Measurements from ENCODE around the gene FBF1. TPM values are rescaled to one million over a fixed set of nuclear protein-coding genes. Genes with fewer than 3 reads are reported as not detected.

The FBF1 gene
- total RNA-seq, 1 experiment from 2014 or later: 8.3 TPM

- H3K36me3 Mint-ChIP-seq (ENCODE audit: insufficient read depth in 1 of 3, low read depth in 3 of 3): no peaks in the 10 kb centered on the region; a peak in 2 of 7 replicates
- peak overlapping the region; percentile 61 for H3K4me2 ChIP-seq (ENCODE audit: insufficient read depth, insufficient read length, low read length)
- no peak overlapping the region for H4K5ac ChIP-seq (ENCODE audit: insufficient read length, low read depth, low read length)
- H2BK120ac ChIP-seq (ENCODE audit: low read depth, low read length, poor library complexity, severe bottlenecking): no peak overlapping the region
- no peak for TF ChIP-seq CTCF (conservative IDR thresholded peaks at IDR 0.05)
- H4K8ac ChIP-seq (replicated peaks; ENCODE audit: insufficient read length, low read depth, low read length): no peak overlapping the region
- H3K27me3 Mint-ChIP-seq (ENCODE audit: low read depth): peaks cover 49% of the 10 kb centered on the region
- peak; percentile 68 for DNase-seq
- no peak overlapping the region for H2BK15ac ChIP-seq (ENCODE audit: low read depth, low read length)
- peaks cover 3% of the 10 kb centered on the region; the same call in 1 of the 2 replicates for H3K4me1 ChIP-seq (ENCODE audit: insufficient read depth, low read length)
- peaks cover 18 to 22% of the 10 kb centered on the region in 2 experiments for H3K4me1 Mint-ChIP-seq
- H3K23me2 ChIP-seq (ENCODE audit: insufficient read length, low read depth, low read length, poor library complexity, severe bottlenecking): peaks cover 8% of the 10 kb centered on the region
- no peak overlapping the region for H2BK5ac ChIP-seq (ENCODE audit: insufficient read length, low read length)
- no peak overlapping the region for H4K91ac ChIP-seq (ENCODE audit: insufficient read length, low read depth, low read length)
- H2BK20ac ChIP-seq (ENCODE audit: low read depth, low read length, poor library complexity, severe bottlenecking): no peak overlapping the region
- peak overlapping the region; percentile 64 to 82 for H3K4me3 Mint-ChIP-seq
- H3K56ac ChIP-seq (ENCODE audit: insufficient read length, low read depth, low read length): no peak overlapping the region
- H2AK5ac ChIP-seq (ENCODE audit: insufficient read length, low read length): no peak overlapping the region
- no peak overlapping the region for H3K23ac ChIP-seq (ENCODE audit: insufficient read length, low read depth, low read length)
- H3T11ph ChIP-seq (ENCODE audit: low read length): no peak overlapping the region
- H2AFZ ChIP-seq (ENCODE audit: low read length): no peak overlapping the region
- H3K9me3 Mint-ChIP-seq: no peaks in the 10 kb centered on the region; a peak in 1 of 5 replicates
- H3K18ac ChIP-seq (ENCODE audit: insufficient read length, low read depth, low read length): no peak overlapping the region
- H3K27ac Mint-ChIP-seq: no peak overlapping the region
- H3K4ac ChIP-seq (ENCODE audit: low read depth, low read length): no peak overlapping the region
- no peak overlapping the region for H3K27ac ChIP-seq (ENCODE audit: insufficient read length, low read depth, low read length)
- H3K9ac ChIP-seq (ENCODE audit: extremely low read depth, insufficient read length, low read length): no peak overlapping the region
- peak overlapping the region; percentile 37 for H3K14ac ChIP-seq (ENCODE audit: insufficient read depth, low read length)
- peaks cover 3% of the 10 kb centered on the region; the same call in 1 of the 2 replicates for H3K27me3 ChIP-seq (ENCODE audit: insufficient read depth, low read length)
- no peaks in the 10 kb centered on the region for H3K79me2 ChIP-seq (ENCODE audit: insufficient read depth, low read length)
- H3K79me1 ChIP-seq (ENCODE audit: insufficient read depth, low read depth, low read length, poor library complexity, severe bottlenecking): no peaks in the 10 kb centered on the region
- no peak overlapping the region for H2BK12ac ChIP-seq (ENCODE audit: insufficient read length, low read depth, low read length)
- WGBS (ENCODE audit: extremely low coverage, insufficient read length, low lambda C conversion rate): no CpG with 5 or more reads among the region's 41 CpGs
- H3K9me3 ChIP-seq (ENCODE audit: control insufficient read depth, low read depth, low read length): no peaks in the 10 kb centered on the region
- H4K20me1 ChIP-seq (ENCODE audit: control insufficient read depth, insufficient read depth, insufficient read length): no peaks in the 10 kb centered on the region
Measured at GRCh38 chr17:75876938-75877751, 63.7 kb downstream of the FBF1 start.

Data from H9 (cell line).